SK-N-SH (cell line): ENCODE measurements around the gene RB1.

Experiments used
- ELF1 ChIP-seq: IDR thresholded peaks from 2 replicates; pipeline ENCODE4 v1.4.0; 2012
- EP300 ChIP-seq, 2 experiments: IDR thresholded peaks; 2 replicates each; pipeline versions ENCODE4 v1.4.0 to v1.6.1; 2012; ENCODE audit warnings: borderline replicate concordance in 1 of 2, low read depth in 1 of 2, low read length in 1 of 2
- EZH2phosphoT487 ChIP-seq: fragments of 200-600 bp; sonication (generic); IDR thresholded peaks from 2 replicates; pipeline ENCODE4 v1.6.1; 2017; ENCODE audit warnings: low read depth, mixed run types, mild to moderate bottlenecking, antibody characterized with exemption, moderate library complexity, borderline replicate concordance
- FOXM1 ChIP-seq: IDR thresholded peaks from 2 replicates; pipeline ENCODE4 v1.4.0; 2012; ENCODE audit warnings: low read depth, mild to moderate bottlenecking
- JUND ChIP-seq: IDR thresholded peaks from 2 replicates; pipeline ENCODE4 v1.4.0; 2012
- MXI1 ChIP-seq: IDR thresholded peaks from 2 replicates; pipeline ENCODE4 v1.6.1; 2012; ENCODE audit warnings: mild to moderate bottlenecking, low read depth, low read length, improper control_type of control experiment
- NFIC ChIP-seq: IDR thresholded peaks from 2 replicates; pipeline ENCODE4 v1.4.0; 2012; ENCODE audit warnings: borderline replicate concordance
- POLR2AphosphoS5 ChIP-seq: IDR thresholded peaks from 2 replicates; pipeline ENCODE4 v1.6.1; 2012; ENCODE audit warnings: low read depth, low read length
- TAF1 ChIP-seq: IDR thresholded peaks from 2 replicates; pipeline ENCODE4 v1.6.1; 2012; ENCODE audit warnings: low read depth, mild to moderate bottlenecking, low read length, moderate library complexity, borderline replicate concordance
- YY1 ChIP-seq: IDR thresholded peaks from 2 replicates; pipeline ENCODE4 v1.4.0; 2012; ENCODE audit warnings: low read depth, mild to moderate bottlenecking
- TF ChIP-seq, protein P1 (sequence below): fragments of 200-600 bp; sonication (generic); IDR thresholded peaks from 2 replicates; pipeline ENCODE4 v1.6.1; 2017; ENCODE audit warnings: antibody characterized with exemption, mild to moderate bottlenecking, moderate library complexity
- TF ChIP-seq, protein P2 (sequence below): IDR thresholded peaks from 2 replicates; pipeline ENCODE4 v1.4.0; 2012; ENCODE audit warnings: low read depth, borderline replicate concordance
- TF ChIP-seq, protein P3 (sequence below): IDR thresholded peaks from 2 replicates; pipeline ENCODE4 v1.6.1; 2012; ENCODE audit warnings: mild to moderate bottlenecking, low read depth, low read length, moderate library complexity
- TF ChIP-seq, protein P4 (sequence below): IDR thresholded peaks from 2 replicates; pipeline ENCODE4 v1.4.0; 2012; ENCODE audit warnings: low read depth

DNA sequence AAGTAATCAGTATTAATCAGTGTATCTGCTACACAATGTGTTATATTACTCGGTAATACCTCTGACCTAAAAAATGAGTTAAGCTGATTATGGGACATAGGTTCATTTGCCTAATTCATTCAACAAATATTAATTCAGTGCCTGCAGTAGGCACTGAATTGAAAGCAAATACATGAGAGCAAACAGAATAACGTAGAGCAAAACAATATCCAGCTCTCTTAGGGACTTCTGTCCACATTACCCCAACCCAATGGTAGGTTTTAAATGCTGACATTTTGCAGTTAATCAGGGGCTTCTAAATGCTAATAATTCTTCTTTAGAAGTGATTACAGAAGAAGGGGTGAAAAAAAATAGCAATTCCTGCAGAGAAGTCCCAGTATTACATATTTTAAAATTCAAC lies 224.4 kb downstream of the RB1 start:
- no peak for TF ChIP-seq ELF1
- TF ChIP-seq, protein P1, sequence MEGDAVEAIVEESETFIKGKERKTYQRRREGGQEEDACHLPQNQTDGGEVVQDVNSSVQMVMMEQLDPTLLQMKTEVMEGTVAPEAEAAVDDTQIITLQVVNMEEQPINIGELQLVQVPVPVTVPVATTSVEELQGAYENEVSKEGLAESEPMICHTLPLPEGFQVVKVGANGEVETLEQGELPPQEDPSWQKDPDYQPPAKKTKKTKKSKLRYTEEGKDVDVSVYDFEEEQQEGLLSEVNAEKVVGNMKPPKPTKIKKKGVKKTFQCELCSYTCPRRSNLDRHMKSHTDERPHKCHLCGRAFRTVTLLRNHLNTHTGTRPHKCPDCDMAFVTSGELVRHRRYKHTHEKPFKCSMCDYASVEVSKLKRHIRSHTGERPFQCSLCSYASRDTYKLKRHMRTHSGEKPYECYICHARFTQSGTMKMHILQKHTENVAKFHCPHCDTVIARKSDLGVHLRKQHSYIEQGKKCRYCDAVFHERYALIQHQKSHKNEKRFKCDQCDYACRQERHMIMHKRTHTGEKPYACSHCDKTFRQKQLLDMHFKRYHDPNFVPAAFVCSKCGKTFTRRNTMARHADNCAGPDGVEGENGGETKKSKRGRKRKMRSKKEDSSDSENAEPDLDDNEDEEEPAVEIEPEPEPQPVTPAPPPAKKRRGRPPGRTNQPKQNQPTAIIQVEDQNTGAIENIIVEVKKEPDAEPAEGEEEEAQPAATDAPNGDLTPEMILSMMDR, result no peak
- TF ChIP-seq EZH2phosphoT487, result no peak
- no peak for TF ChIP-seq MXI1
- TF ChIP-seq JUND, result no peak
- TF ChIP-seq YY1, result no peak
- no peak for TF ChIP-seq EP300 (IDR thresholded peaks at IDR 0.05; ENCODE audit: borderline replicate concordance in 1 of 2, low read depth in 1 of 2, low read length in 1 of 2)
- no peak for TF ChIP-seq TAF1
- TF ChIP-seq, protein P2, sequence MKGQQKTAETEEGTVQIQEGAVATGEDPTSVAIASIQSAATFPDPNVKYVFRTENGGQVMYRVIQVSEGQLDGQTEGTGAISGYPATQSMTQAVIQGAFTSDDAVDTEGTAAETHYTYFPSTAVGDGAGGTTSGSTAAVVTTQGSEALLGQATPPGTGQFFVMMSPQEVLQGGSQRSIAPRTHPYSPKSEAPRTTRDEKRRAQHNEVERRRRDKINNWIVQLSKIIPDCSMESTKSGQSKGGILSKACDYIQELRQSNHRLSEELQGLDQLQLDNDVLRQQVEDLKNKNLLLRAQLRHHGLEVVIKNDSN, result no peak
- TF ChIP-seq, protein P3, sequence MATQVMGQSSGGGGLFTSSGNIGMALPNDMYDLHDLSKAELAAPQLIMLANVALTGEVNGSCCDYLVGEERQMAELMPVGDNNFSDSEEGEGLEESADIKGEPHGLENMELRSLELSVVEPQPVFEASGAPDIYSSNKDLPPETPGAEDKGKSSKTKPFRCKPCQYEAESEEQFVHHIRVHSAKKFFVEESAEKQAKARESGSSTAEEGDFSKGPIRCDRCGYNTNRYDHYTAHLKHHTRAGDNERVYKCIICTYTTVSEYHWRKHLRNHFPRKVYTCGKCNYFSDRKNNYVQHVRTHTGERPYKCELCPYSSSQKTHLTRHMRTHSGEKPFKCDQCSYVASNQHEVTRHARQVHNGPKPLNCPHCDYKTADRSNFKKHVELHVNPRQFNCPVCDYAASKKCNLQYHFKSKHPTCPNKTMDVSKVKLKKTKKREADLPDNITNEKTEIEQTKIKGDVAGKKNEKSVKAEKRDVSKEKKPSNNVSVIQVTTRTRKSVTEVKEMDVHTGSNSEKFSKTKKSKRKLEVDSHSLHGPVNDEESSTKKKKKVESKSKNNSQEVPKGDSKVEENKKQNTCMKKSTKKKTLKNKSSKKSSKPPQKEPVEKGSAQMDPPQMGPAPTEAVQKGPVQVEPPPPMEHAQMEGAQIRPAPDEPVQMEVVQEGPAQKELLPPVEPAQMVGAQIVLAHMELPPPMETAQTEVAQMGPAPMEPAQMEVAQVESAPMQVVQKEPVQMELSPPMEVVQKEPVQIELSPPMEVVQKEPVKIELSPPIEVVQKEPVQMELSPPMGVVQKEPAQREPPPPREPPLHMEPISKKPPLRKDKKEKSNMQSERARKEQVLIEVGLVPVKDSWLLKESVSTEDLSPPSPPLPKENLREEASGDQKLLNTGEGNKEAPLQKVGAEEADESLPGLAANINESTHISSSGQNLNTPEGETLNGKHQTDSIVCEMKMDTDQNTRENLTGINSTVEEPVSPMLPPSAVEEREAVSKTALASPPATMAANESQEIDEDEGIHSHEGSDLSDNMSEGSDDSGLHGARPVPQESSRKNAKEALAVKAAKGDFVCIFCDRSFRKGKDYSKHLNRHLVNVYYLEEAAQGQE, result no peak
- TF ChIP-seq FOXM1, result no peak
- TF ChIP-seq POLR2AphosphoS5, result no peak
- TF ChIP-seq, protein P4, sequence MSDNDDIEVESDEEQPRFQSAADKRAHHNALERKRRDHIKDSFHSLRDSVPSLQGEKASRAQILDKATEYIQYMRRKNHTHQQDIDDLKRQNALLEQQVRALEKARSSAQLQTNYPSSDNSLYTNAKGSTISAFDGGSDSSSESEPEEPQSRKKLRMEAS, result no peak
- no peak for TF ChIP-seq NFIC
